ENCODE measurements around the gene BGLAP.

GRCh38 chr1:156249593-156249992, 7.6 kb downstream of the BGLAP start:
- TF ChIP-seq CTCF (IDR thresholded peaks at IDR 0.05; ENCODE audit: low read depth, low read length, poor library complexity, severe bottlenecking) (no peak), EZH2phosphoT487 (IDR thresholded peaks at IDR 0.05; ENCODE audit: borderline replicate concordance, low read length) (no peak)
